GM11168 (cell line): ENCODE results near the gene PRDM16.

Source experiments
- in situ Hi-C: fragments of 300-500 bp; cut with MboI; formaldehyde crosslinking; loops from one replicate; pipeline ENCODE4 v1.12.0; 2022; ENCODE audit warnings: low sequenced_read_pairs; ENCODE audit not compliant: unreplicated experiment

The PRDM16 gene

DNA sequence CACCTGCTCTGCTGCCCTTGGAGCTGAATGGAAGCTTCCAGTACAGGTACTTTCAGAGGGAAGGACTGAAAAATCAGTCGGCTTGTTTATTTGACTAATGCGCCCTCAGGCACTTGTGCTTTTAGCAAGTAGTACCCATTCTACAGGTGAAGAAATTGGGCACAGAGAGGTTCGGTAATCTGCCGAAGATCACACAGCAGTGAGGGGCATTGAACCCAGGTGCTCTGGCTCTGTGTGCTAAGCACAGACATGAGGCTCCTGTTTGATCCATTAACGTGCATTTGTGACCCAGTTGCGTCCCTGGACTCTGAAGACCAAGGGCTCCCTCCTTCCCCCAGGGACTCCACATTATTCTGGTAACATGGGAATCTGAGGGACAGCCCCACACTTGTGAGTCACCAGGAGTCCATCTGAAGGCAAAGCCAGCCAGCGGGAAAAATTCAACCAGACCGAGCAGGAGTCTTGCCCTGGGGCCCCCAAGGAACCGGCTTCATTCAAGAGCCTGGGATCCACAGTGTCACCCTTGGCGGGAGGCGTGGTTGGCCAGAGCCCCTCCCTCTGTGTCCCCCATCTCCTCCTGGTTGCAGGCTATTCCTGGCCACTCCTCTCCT lies 193.1 kb downstream of the PRDM16 start:
- in situ Hi-C loops, result no loop called here

DNA sequence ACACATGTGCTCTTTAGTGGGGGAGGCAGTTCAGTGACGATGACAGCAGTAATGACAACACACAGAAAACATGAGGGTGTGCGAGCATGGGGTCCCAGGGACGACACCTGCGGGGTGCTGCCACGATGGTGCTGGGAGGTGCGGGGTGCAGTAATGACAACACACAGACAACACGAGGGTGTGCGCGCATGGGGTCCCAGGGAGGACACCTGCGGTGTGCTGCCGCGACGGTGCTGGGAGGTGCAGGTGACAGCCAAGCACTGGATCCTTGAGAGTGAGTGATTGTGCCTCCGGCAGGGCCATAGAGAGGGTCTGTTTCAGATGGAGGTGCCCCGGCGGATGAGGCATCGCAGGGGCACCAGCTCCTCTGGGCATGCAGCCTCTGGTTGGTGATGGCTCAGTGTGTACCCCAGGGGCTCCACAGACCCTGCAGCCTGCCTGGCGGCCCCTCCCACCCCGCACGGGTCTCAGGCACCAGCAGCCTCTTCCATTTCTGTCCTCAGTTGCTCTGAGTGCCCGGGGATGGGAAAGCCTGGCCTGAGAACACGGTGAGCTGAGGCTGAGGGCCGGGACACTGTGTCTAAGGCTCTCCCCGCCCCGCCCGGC lies 193.8 kb downstream of the PRDM16 start:
- in situ Hi-C loops, result no loop called here

DNA sequence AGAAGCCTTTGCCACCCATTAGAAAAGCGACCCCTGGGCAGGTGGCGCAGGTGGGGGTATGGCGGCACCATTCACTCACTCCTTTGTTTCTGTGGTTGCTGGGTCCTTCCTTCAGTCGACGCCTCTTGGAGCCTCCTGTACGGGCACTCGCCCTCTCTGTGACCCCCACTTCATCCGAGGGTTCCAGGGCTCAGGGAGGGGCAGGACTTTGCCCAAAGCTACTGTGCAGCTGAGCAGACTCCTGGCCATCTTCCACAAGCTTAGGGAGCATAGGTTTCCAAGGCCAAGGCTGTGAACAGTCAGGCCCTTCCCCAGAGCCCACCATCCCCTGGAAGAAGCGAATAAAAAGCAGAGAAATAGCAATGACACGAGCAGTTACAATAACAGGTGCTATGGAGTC lies 194.8 kb downstream of the PRDM16 start:
- in situ Hi-C loops, result no loop called here

DNA sequence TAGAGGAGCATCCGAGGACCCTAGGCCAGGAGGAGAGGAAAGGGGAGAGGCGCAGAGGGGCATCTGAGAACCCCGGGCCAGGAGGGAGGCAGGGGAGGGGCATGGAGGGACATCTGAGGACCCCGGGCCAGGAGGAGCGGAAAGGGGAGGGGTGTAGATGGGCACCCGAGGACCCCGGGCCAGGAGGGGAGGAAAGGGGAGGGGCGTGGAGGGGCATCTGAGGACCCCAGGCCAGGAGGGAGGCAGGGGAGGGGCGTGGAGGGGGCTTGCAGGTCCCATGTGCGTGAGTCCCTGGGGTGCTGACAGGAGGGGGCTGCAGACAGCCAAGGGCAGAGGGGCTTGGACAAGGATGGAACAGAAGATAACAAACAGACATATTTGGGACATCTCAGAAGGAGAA lies 195.5 kb downstream of the PRDM16 start:
- in situ Hi-C loops, result no loop called here

DNA sequence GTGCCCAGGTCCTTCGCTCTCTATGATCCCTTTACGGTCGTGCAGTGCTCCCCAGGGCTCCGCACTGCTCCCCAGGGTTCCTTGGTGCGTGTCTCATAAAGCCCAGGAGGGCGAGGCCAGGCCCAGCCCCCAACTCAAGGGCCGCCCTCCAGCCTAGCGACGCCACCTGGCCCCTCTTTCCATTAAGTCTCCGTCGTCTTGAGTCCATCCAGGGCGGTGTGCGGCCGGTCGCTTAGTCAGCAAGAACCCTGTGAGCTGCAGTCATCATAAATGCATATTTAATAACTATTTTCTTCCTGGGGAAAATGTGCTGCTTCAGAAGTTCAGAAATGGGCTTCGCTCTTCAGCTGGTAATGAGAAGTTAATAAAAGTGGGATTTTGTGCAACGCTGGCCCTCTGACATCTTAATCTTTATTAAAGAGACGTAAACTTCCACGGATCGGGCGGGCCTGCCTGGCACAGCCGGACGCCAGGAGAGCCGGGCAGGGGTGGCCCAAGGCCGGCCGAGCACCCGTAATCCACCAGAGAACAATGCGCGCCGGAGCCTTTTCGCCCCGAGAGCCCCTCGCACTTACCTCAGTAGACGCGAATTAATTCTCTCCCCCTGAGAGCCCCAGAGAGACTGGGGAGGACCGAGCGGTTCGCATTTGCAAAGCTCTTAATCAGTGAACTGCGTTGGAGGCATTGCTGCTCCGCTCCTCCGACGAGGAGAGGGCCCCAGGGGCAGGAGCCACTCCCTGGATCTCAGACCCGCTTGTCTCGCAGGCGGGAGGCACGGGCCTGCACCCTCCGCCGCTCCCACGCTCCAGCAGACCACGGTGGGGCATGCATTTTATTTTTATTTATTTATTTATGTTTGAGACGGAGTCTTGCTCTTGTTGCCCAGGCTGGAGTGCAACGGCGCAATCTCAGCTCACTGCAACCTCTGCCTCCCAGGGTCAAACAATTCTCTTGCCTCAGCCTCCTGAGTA lies 197.1 kb downstream of the PRDM16 start:
- in situ Hi-C loops, result no loop called here

DNA sequence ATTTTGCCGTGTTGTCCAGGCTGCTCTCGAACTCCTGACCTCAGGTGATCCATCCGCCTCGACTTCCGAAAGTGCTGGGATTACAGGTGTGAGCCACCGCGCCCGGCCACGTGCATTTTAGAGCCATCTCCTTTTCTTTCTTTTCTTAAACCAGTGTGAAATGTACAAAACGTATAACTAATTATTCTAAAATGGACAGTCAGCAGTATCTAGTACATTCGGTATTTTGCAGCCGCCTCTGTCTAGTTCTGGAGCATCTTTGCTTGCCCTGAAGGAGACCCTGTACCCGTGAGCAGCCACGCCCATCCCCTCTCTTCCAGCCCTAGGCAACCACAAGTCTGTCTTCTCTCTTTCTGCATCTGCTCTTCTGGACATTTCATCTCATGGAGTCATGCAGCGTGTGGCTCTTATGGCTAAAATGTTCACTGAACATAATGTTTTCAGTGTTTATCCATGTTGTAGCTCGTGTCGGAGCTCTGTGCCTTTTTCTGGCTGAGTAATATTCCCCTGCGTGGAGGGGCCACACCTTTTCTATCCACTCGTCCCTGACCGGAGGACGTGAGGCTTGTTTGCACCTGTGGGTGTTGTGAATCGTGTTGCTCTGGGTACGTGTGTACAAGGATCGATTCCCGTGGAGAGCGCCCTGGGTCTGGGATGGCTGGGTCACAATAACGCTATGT lies 198.0 kb downstream of the PRDM16 start:
- in situ Hi-C loops, result no loop called here

DNA sequence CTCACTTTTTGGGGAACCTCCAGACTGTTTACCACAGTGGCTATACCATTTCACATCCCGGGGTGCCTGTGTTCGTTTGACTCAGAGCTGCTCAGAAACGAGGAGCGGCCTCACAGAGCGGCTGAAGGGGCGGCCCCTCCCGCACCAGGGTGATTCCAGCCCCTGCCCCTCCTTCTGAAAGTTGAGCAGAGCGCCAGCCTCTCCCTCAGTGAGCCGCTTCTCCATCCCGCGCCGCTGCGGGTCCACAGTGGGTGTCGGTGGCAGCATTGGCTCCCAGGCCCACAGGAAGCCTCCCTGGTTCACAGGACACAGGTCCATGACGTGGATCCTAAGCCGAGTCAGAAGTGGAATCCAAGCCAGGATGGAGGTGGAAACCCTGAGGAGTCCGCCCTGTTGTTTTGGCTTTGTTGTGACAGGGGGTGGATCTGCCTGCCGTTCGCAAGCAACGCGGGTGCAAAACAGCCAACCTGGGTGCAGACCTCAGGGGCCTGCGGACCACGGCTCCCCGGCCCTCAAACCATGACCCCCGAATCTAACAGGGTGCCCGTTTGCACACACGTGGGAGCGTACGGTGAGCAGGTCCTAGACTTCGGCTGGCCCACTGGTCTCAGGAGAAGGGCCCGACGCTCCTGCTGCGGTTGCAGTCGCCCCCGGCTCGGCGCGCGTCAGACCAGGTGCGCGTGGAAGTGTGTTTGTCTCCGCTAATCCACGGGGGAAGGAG lies 198.7 kb downstream of the PRDM16 start:
- in situ Hi-C loops, result no loop called here

DNA sequence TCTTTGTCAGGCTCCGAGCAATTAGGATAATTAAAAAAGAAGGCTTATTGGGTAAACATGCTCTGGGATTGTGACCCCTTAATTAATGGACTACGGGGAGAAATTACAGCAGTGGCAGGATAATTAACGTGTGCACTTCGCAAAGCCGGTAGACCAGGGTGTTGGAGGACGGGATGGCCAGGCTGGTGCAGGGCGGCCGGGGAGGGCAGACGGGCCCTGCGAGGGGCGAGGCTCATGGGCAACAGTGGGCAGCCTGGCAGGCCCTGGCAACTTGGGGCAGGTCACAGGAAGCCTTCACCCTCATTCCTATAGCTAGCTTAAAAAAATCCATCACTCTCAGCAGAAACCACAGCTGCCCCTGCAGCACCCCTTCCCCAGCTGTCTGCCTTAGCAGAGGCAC lies 199.3 kb downstream of the PRDM16 start:
- in situ Hi-C loops, result no loop called here

DNA sequence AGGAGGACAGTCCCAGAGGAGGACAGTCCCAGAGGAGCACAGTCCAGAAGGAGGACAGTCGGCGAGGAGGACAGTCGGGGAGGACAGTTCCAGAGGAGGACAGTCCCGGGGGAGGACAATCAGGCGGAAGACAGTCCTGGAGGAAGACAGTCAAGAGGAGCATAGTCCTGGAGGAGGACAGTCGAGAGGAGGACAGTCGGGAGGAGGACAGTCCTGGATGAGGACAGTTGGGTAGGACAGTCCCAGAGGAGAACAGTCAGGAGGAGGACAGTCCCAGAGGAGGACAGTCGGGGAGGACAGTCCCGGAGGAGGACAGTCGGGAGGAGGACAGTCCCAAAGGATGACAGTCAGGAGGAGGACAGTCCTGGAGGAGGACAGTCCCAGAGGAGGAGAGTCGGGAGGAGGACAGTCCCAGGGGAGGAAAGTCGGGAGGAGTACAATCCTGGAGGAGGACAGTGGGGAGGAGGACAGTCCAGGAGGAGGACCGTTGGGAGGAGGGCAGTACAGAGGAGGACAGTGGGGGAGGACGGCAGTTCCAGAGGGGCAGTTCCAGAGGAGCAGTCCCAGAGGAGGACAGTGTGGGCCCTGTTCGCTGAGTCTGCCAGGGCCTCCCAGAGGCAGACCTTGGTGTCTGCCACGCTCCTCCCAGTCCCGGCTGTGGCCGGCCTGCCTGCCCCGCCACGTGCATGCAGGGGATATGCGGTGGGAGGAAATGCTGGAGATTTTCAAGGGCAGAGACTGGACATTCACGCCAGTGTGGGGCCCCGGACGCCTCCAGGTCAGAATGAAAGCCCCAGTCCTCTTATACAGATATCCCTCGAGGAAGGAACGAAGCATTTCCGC lies 201.6 kb downstream of the PRDM16 start:
- in situ Hi-C loops, result no loop called here

DNA sequence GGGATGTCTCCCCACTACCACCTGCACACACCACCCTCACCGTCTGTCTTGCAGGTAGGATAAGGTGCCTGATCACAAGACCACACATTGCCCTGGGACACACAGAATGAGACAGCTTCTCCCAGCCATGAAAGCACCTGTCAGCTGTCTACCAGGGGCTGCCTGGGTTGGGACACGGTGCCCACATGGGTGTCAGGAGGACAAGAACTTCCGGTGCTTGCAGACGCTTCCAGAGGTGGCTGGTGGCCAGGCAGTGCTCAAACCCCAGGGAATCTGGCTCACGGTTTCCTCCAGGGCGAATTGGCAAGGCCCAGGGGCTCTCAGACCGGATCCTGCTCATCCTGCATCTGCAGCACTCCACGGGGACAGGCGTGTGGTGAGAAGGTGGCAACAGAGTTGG lies 202.9 kb downstream of the PRDM16 start:
- in situ Hi-C loops, result no loop called here

DNA sequence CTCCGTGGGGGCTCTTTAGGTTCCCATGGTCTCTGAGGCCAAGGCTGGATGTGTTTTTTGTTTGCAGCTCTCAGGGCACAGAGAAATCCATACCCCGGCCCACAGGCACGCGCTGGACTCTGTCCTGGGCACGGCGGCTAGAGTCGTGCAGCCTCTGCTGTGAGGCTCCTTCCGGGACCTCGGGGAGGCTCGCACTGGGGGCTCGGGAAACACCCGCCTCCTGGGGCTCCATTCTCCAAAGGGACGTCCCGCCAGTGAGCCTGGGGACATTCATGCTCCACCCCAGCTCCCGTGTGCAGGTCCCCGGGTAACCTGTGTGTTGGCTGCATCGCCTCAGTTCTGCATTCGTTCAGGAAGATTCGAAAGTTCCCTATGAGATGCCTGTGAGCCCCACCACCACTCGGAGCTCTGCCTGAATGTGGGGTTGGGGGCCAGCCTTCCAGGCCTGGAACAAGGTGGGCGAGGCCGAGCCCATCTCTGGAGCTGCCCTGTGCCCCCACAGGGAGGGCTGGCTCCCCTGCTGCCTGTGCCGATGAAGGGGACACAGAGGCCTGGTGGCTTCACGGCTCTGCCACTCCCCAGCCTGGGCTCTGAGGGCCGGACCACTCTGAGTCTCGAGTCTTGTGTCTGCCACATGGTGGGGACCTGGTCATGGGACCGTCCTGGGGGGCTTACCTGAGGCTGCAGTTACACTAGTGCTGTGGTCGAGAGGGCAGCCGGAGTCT lies 203.5 kb downstream of the PRDM16 start:
- in situ Hi-C loops, result no loop called here

DNA sequence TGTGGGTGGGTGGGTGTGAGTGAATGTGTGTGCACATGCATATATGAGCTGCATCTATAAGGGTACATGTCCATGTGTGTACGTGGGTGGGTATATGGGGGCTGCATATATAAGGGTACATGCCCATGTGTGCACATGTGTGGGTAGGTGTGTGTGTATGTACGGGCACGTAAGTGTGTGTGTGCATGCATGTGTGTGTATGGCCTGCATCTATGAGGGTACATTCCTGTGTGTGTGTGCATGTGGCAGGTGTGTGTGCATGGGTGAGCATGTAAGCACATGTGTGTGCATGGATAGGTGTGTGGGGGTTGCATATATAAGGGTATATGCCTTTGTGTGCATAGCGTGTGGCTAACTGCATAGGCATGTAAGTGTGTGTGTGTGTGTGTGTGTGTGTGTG lies 204.4 kb downstream of the PRDM16 start:
- in situ Hi-C loops, result no loop called here

DNA sequence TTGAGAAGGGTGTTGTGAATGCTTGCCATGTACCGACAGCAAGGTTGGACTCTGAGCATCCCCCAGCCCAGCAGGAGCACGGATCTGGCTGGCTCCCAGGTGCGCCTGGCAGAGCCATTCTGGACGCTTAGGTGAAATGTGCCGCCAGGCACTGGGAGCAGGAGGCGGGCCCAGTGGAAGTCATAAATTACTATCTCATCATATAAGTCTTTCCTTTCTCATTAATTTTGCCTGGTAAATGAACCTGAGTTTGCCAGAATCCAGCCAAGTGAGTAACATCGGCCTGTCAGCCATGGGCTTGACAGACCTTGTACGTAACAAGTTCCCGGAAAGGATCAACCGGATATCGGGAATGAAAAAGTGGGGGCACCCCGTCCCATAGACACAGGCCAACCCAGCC lies 206.0 kb downstream of the PRDM16 start:
- in situ Hi-C loops, result no loop called here

DNA sequence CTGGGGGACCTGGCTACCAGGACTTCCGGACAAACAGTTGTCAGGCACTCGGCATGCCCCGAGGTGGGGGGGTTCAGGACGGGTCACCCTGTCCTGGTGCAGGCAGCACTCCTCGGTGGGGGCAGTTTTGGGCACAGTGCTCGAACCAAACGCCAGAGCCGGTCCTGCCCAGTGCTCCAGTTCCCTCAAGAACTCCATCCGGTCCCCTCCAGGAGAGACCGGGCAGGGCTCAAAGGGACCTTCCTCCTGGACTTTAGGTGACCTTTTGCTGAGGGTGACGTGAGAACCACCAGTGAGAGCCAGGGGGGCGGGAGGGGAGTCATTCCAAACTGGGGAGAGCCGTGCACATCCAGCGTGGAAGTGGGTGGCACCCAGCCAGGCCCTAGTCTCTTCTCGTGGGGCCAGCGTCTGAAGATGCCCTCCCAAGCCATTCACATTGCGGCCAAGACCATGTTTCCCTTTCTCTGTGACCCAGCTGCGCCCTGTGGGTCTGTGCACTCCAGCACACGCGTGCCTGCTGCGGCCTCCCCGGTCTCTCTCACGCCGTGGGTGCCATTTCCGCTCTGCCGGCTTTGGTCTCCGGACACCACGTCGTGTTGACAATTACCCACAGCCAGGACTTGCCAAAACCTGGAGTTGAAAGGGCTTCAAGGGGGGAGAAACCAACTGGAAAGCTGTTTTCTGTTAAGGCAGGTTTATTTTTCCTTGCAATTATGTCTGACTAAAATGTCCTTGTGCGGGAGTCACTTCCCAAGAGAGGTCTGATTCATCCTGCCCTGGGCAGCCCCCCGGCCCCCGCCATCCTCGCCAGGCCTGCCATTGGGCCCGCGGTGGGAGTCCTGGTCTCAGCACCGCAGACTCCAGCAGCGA lies 206.7 kb downstream of the PRDM16 start:
- in situ Hi-C loops, result no loop called here

DNA sequence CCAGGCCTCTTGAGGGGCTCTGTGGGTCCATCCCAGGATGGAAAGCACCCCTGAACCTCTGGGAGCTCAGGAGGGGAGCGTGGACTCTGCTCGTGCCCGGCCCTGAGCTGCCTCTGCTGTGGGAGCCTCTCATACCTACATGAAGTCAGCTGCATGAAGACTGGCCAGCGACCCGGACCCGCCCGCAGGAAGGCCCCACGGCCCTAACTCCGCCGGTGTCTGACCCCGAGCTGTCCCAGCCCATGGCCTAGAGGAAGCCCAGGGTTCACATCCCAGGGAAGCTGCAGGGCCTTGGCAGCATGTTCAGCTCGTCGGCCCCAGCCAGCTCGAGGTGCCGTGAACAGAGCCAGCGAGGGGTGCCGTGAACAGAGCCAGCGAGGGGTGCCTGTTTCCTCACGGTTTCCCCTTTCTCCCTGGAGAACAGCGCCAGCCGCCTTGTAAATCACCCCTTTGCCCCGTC lies 207.4 kb downstream of the PRDM16 start:
- in situ Hi-C loops, result no loop called here

DNA sequence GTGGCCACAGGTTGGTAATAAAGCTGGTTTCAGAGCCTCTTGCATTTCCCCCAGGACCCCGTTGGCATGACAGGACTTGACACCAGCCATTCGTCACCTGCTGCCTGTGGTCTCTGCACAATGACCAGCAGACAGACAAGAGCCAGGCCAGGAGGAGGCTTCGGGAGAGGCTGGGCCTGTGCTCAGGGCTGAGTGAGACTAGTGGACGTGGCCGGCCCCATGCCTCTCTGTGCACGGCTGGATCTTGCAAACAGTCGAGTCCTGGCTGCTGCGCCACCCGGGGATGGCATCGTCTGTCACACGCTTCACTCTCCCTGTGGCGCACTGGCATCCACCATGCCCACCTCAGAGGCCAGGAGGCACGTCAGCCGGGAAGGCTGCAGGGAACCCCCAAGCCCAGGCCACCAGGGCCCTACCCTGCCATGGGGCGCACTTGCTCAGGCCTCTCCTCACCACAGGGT lies 208.0 kb downstream of the PRDM16 start:
- in situ Hi-C loops, result no loop called here

DNA sequence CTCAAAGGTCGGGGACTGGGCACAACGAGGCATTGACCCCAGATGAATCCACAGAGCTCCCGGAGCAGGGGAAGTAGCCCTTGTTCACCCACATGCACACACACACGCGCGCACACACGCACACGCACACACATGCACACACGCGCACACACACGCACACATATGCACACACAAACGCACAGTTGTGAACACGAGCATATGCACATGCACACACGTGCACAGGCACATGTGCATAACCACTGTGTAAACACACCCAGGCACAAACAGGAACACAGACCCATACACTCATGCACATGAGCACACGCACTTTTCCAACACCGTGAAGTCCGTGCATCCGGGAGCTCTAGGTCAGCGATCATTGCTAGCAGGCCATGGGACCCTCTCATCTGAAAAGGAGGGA lies 208.6 kb downstream of the PRDM16 start:
- in situ Hi-C loops, result no loop called here
